HG03558 (cell line): ENCODE data around the gene PDYN.

Experiments used
- ATAC-seq: cut with Tn5 transposase; IDR thresholded peaks from one replicate; pipeline ENCODE4 v1.9.1; 2021; ENCODE audit warnings: moderate number of reproducible peaks; ENCODE audit not compliant: unreplicated experiment; ENCODE audit errors: extremely low read depth

The PDYN gene

DNA sequence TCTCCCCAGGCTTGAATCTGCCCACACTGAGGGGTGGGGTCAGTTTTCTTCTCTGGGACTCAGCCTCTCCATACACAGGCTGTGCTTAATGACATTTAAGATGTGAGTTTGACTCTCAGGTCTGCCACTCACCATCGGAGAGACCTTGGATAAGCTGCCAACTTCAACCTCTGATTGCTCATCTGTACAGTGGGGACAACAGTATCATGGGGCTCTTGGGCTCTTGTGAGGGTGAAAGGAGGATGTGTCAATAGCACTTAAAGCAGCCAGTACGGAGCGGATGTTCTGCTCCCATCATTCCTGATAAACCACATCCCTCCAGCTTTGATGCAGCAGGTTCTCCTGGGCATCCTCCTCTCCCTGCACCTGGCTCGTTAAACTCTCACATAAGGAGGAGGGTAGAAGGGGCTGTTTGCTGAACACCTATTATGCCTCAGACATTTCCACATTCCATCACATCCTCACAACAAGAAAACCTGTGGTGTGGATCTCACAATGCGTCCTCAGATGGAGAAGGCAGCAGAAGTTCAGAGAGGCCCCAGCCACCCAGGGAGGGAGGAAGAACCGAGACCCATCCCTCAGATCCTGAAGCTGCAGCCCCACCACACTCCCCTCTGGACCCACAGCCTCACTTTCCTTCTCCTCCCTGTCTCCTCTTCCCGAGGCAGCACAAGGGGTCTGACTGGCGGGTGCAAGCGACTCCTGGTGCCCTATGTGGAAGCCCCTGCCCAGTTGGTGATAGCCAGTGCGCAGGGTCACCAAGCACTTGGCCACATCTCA lies 1.9 kb upstream of the PDYN start:
- ATAC-seq = no peak

DNA sequence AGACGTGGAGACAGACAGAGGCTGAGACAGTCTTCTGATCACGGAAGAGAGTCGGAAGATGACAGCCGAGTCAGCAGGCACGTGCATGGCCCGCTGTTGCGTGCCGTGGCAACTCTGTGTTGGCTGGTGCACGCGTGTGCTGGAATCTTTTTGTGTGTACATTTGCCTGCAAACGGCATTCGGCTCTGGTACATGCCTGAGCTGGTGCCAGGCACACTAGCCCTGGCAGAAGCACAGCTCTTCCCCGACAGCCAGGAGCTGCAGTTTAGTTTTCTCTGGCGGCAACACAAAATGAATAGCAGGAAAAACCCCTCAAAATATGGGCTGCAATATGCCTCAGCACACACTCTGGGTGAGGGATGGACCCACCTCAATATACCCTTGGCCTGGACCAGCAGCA lies 769 bp upstream of the PDYN start:
- no peak for ATAC-seq

DNA sequence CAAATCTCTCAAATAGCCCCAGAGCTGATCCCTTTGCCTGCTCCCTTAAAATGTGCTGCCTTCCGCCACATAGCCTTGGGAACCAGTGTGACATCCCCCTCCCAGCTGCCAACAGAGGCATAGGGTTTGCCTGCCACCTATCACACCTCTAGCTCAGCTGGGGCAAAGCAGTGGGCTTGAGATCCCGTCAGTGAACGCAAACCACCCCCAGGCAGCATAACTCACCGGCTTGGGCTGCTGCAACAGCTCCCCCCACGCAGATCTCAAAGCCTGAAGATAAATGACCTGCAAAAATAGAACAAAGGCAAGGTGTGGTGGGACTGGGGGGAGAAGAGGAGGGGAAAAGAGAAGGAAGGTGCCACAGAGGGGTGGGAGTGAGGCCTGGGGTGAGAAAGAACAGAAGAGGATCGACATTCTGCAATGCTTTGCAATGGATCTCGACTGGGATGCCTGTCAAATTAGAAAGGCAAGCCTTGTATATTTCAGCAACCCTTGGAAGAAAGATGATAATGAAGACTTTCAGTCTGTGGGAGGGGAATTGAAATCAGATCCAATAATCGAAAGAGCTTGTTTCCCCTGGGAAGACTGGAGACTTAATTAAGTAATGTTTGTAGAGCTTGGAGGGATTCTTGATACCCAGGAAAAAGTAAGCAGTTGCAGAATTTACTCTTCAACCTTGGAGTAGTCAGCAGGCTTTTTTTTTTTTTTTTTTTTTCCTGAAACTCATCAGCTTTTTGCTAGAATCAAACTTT lies 1.3 kb downstream of the PDYN start:
- ATAC-seq = no peak

DNA sequence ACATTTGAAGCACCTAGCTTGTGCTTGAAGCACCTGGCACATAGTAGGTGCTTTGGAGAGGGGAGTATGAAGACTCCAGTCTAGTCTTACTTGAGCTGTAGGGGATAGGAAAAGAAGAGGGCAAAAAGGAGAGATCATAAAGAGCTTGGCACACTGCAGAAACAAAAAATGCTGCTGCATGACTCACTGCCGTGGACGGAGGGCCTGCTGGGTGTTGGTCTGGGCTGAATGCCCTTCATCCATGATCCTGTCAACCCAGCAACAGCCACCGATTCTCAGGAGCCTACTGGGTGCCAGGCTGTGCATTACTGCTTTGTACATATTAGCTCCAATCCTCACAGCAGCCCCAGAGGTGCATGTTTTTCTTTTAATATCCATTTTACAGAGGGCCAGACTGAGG lies 6.0 kb downstream of the PDYN start:
- ATAC-seq = no peak

DNA sequence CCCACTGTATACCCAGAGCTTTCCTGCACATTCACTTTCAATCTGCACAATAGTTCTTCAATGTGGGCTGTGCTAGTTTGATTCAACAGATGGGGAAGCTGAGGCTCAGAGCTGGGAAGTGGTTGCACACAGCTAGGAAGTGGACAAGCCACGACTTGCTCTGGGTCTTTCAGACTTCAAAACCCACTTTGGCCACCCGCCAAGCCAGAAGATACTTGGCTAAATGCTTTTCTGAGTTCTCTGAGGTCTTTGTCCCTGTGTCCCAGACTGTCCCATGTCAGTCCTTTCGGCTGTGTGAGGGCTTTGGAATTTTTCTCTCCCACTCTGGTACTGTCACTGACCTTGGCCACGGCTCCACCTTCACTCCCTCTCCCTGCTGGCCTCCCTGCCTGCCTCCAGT lies 10.6 kb downstream of the PDYN start:
- no peak for ATAC-seq

DNA sequence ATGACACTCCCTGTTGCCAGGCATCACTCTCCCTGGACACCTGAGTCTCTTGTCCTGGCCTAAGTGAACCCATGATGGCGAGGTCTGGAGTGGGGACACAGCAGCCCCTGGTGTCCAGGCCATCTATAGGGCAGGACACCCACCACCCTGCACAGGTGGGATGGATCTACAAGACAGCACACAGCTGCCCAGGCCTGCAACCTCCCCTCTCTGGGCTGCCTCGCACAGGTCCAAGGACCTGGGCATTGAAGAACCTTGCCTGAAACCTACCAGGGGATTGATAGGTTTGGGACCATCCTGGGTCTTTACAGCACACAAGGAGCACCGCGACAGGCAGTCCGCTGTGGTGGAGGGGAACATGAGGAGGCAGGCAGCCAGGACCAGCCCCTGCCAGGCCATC lies 11.2 kb downstream of the PDYN start:
- no peak for ATAC-seq

DNA sequence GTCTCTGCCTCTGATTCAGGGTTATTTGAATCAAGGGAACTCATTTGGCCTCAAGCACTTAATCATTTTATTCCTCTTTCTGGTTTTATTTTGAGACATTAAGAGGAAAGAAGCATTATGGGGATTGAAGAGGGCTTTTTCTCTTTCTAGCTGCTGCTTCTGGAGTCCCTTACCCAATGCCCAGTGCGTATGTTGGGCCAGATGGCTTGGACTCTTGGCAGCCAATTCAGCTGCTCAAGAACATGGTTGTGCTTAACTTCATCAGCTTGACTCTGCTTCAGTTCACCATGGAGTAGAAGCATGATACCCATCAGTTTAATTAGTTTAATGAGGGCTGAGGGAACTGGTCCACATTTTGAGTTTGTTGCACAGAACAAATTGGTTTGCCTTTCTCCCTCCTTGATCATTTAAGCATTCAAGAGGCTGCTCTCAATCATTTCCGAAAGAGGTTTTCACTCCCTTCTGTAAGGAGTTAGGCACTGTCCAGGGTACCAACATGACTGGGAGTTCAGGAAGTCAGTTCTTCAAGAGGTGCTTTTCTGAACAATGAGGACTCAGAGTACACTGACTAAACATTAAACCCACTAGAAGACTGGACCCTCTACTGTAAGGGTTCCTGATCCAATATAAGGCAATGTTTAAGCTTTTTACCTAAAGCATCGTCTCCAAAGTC lies 14.6 kb downstream of the PDYN start:
- no peak for ATAC-seq

DNA sequence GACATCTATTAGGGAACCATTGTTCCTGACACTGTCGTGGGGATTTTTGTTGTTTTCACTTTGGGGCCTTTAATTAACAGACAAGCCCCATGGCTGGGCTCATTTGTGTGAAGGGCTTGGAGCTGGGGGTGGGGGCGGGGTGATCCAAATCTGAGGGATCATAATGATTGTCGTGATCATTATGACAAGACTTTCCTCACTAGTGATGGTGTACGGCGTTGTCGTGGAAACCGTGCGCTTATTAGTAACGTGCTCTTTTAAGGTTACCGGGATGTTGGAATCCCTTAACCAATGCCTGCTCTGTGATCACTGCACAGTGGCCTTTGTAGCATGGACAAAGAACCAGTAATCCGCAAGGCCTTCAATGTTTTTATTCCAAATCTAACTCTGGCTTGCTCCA lies 18.6 kb downstream of the PDYN start:
- ATAC-seq = no peak

DNA sequence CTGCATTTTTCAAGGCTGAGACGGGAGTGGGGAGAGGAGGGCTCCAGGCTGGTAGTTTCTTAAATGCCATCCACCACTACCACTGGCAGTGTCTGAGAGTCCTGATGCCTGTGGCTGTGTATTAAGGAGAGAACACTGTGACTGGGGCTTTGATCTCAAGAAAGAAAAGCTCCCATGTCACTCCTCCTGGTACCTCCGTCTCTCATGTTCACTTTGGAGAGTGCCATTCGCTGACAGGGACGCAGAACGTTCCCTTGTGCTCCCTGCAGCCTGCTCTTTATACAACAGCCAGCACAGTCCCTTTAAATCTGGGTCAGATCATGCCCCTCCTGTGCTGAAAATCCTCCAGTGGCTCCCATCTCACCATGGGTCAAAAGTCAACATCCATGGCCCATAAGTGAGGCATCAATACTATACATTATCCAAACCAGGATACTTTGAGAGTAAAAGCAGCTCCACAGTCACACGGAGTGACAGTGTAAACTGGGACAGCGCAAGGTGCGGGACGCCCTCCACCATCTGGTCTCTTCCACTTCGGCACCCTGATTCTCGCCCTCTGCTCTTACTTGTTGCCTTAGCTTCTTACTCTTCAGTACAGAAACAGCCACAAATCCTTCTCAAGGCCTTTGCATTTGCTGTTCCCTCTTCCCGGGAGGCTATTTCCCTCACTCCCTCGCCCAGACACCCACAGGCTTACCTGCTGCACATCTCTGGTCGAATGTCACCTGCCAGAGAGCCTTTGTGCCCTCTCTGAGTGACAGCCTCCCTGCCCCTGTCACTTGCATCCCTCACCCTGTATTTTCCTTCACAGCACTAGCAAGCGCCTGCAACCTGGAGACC lies 20.0 kb downstream of the PDYN start:
- ATAC-seq = no peak

DNA sequence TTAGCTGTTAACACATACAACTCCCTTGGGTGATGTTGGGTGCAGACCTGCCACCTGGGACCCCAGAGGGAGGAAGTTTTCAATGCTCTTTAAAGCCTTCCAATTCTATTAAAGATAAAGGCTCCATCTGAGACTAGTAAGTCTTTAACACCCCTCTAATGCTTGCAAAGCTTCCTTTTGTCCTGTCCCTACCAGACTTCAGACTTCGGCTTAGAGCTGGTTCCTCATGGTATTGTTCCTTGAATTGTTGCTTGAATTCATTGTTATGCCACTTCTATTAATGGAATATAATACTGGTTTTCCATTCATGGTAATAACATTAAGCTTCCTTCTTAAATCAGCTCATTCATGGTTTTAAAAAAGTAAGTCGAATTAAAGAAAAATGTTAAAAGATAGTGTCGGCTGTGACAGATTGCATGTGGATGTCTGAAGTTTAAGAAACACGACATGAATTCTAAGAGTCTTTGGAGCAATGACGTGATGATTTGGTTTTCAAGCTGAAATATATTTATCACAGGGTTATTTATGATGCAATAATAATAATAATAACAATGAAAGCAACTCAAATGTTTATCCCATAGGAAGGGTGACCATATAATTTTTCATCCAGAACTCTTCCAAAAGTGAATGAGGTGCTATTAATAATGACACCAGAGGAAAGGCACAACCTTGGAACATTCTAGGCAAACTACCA lies 21.8 kb downstream of the PDYN start:
- no peak for ATAC-seq

DNA sequence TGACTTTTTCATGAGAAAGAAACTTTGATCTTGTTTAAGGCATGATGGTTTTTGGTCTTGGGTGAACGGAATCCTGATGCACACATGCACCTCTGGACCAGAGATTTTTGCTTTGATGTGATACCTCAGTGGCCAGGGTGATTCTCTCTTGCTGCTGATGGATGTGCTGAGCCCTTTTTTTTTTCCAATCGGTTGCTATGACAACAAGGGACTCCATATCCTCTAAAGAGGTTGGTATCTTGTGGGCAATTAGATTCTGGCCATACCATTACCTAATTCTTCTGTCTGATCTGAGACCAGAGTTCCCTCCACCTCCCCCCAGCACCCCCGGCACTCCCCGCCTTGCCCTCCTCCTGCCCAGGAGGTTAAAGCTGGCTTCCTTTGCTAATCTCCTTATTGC lies 24.9 kb downstream of the PDYN start:
- no peak for ATAC-seq

DNA sequence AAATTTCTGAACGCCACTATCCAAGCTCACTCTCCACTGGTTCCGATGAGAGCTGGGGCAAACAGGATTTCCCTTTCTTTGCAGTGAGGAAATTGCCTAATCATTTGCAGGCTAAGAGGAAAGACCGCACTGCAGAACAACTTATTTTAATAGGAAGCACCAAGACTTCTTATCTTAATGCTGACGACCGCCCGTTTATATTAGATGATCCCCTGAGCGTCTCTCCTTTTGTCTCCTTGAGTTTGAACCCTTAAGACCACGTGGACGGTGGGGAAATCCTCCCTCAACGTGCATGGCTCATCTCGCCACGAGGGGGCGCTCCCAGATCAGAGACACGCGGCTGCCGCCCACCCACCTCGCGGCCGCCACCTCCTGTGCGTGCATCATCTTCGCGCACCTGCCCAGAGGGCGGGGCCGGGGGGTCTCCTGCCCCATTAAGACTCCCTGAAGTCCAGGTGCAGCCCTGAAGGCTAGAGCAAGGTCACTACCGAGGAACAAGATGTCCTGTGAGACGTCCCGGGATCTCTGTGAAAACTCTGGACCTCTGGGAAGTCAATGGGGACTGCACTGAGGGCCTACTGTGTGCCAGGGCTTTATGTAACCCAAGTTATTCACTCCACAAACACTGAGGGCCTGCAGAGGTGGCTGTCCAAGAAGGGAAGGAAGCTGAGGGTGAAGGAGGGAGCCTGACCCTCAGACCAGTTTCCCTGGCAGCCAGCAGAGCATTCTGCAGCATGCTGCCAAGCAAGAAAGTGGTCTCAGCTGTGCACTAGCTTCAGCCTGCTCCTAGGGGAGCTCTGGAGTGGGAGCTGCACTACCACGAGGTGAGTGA lies 28.1 kb downstream of the PDYN start:
- ATAC-seq = no peak

DNA sequence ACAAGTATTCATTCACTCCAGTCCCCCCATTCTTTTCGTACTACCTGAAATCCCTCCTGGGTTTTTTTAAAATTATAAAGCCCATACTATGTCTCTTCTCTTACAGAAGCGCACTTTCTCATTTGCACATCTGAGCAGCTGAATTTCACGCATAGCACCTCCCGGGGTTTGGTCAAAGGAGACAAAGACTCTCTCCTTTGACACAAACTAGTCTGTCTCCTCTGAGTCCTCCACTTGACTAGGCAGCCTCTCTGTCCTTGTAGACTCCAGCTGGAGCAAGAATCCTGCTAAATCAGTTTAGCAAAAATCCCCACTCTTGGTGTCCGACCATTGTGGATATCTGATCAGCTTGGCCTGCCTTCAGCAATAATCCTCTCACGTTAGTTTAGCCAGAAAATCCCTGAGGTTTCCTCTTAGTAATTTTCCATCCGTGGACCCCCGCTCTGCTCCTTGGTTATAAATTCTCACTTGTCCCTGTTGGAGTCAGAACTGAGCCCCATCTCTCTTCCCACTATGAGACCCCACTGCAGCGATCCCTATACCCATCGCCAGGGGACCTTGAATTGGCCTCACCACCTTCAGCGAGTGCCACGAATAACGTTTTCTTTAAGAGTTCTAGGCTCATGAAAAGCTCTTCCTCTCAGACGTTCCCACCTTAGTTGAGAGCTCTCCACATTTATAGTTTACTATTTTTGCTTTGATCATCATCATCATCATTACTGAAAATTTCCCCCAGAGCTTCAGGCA lies 29.0 kb downstream of the PDYN start:
- no peak for ATAC-seq

DNA sequence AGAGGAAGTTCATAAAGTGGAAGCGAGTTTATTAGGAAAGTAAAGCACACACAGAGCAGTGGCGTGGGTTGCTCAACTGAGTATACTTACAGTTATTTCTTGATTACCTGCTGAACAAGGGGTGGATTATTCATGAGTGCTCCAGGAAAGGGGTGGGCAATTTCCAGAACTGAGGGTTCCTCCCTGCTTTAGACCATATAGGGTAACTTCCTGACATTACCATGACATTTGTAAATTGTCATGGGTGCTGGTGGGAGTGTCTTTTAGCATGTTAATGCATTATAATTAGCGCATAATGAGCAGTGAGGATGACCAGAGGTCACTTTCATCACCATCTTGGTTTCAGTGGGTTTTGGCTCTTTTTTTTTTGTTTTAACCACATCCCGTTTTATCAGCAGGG lies 29.8 kb downstream of the PDYN start:
- no peak for ATAC-seq

DNA sequence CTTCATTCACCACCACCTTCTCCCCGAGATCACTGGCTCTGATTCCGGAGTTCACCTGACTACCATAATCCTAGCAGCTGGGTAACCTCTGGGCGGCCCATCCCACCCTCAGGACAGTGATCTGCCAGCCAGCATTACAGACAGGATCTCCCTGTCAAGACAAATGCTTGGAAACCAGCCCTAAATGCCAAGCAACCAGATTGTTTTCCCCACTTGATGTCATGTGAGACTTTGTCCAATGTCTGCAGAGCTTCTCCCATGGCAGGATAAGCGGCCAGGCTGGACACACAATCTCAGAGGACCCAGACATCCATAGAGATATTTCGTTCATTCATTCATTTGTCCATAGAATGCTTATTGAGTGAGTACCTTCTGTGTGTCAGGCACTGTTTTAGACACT lies 32.5 kb downstream of the PDYN start:
- no peak for ATAC-seq

DNA sequence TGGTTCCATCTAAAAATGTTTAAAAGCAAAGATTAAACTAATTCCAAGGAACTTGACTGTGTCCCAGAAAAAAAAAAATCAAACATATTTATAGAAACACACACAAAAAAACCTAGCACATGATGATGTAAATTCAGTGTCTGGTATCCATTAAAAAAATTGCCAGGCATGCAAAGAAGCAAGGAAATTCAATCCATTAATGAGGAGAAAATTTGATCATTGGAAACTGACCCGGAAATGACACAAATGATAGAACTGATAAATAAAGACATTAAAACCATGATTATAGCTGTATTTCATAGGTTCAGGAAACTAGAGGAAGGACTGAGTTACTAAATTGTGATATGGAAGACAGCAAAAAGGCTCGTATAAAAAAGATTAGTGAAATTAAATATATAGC lies 34.7 kb downstream of the PDYN start:
- no peak for ATAC-seq

DNA sequence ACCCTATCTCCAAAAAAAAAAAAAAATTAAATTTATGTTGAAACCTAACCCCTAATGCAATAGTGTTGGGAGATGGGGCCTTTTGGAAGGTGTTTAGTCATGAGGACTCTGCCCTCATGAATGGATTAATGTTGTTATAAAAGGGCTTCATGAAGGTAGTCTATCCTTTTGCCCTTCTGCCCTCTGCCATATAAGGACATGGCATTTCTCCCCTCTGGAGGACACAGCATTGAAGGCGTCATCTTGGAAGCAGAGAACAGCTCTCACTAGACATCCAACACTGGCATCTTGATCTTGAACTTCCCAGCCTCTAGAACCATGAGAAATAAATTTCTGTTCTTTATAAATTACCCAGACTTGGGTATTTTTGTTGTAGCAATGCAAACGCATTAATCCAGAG lies 35.4 kb downstream of the PDYN start:
- no peak for ATAC-seq

DNA sequence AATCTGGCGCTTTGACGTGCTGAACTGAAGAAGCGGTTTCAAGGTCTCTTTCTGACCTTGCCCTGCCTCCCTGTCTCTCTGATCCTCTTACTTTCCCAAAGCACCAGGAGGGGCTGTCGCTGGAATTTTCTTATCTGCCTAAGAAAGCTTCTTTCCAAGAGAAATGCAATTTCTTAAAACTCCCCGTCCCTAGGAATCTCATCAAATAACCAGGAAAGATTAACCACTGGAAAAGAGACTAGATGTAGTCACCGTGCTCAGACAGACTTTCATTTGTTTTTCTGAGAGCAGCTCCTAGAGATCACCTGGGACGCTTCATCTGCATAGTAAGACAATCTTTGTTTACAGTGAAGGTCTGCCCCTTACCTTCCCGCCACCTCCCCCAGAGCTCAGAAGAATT lies 38.6 kb downstream of the PDYN start:
- no peak for ATAC-seq
